Naive B cell (primary cell): ENCODE results near the gene GCG. TPM values are rescaled to one million over a fixed set of nuclear protein-coding genes. Genes with fewer than 3 reads are reported as not detected.

Experiments
- ATAC-seq, 2 donors: fragments of 150-1000 bp; cut with Tn5 transposase; 2 replicates each; pipeline ENCODE4 v1.10.0; 2021; ENCODE audit warnings: low read depth in 2 of 2, mild to moderate bottlenecking in 2 of 2, moderate library complexity in 2 of 2
- DNase-seq: peaks from one replicate; pipeline ENCODE4 v3.0.0; 2022
- H3K27ac Mint-ChIP-seq, 6 donors: one replicate each; pipeline ENCODE4 v1.8.0; 2020 to 2022; ENCODE audit warnings: mild to moderate bottlenecking in 6 of 6, mixed read lengths in 6 of 6, moderate library complexity in 5 of 6, inconsistent platforms in 2 of 6
- H3K27me3 Mint-ChIP-seq, 3 donors: one replicate each; pipeline ENCODE4 v1.8.0; 2021 to 2022; ENCODE audit warnings: mixed read lengths in 3 of 3, mild to moderate bottlenecking in 1 of 3
- H3K36me3 Mint-ChIP-seq, 2 donors: one replicate each; pipeline ENCODE4 v1.8.0; 2020 to 2022; ENCODE audit warnings: mixed read lengths in 2 of 2, inconsistent platforms in 1 of 2, mild to moderate bottlenecking in 1 of 2
- H3K4me1 Mint-ChIP-seq, 3 donors: one replicate each; pipeline ENCODE4 v1.8.0; 2020 to 2022; ENCODE audit warnings: mixed read lengths in 3 of 3, inconsistent platforms in 1 of 3, mild to moderate bottlenecking in 1 of 3, moderate library complexity in 1 of 3
- H3K4me3 Mint-ChIP-seq, 8 donors: one replicate each; pipeline ENCODE4 v1.8.0; 2020 to 2022; ENCODE audit warnings: mild to moderate bottlenecking in 8 of 8, mixed read lengths in 8 of 8, moderate library complexity in 8 of 8, inconsistent platforms in 2 of 8
- H3K9me3 Mint-ChIP-seq, 7 donors: one replicate each; pipeline ENCODE4 v1.8.0; 2020 to 2022; ENCODE audit warnings: mixed read lengths in 7 of 7, mild to moderate bottlenecking in 5 of 7, inconsistent platforms in 2 of 7, moderate library complexity in 1 of 7
- polyA plus RNA-seq, 6 donors: library from polyadenylated mRNA; unstranded; fragments of 300-500 nt; fragmentation: Illumina TruSeq; gene quantifications; one replicate each; pipeline ENCODE4 v1.2.3, GENCODE V29; 2021; ENCODE audit warnings: low read depth in 6 of 6

Gene GCG
- polyA plus RNA-seq, 6 donors from 2014 or later = not detected

DNA sequence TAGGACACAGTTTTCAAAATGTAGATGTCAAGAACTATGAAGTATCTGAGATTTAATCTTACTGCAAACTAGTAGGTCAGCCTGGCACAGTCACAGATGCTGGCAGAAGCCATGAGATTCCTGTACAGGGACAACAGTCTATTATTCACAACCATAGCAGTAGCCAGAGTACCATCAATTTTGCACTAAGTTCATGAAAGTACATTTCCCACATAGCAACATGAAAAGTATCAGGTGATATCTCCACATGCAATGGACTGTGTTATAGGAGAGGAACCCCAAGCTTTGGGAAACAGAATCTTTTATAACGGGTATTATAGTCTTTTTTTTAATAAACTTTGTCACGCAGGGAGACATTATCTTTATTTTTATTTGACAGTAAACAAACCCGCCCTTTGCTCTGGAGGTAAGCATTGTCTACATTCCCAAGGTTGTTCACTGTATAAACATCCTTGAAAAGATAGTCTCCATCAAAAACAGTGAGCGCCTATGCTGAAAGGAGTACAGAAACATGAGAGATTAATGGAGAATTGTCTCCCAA, 44.6 kb downstream of the GCG start:
- ATAC-seq = no peak
- Mint-ChIP-seq H3K36me3 (no peaks in the 10 kb centered on the region), H3K27me3 (peaks cover 9 to 22% (median 9%) of the 10 kb centered on the region in 3 donors), H3K27ac (peak overlapping the region in 1 of 6 donors; percentile 36), H3K4me3 (no peak overlapping the region), H3K4me1 (no peaks in the 10 kb centered on the region), H3K9me3 (no peaks in the 10 kb centered on the region)
- DNase-seq = no peak

- no peak for ATAC-seq
- DNase-seq = no peak
- Mint-ChIP-seq H3K27ac (no peak overlapping the region), H3K9me3 (no peaks in the 10 kb centered on the region), H3K4me3 (no peak overlapping the region), H3K4me1 (no peaks in the 10 kb centered on the region), H3K36me3 (no peaks in the 10 kb centered on the region), H3K27me3 (peaks cover 11 to 29% (median 14%) of the 10 kb centered on the region in 3 donors)
Measured at GRCh38 chr2:162106746-162107145, 45.3 kb downstream of the GCG start.

DNA sequence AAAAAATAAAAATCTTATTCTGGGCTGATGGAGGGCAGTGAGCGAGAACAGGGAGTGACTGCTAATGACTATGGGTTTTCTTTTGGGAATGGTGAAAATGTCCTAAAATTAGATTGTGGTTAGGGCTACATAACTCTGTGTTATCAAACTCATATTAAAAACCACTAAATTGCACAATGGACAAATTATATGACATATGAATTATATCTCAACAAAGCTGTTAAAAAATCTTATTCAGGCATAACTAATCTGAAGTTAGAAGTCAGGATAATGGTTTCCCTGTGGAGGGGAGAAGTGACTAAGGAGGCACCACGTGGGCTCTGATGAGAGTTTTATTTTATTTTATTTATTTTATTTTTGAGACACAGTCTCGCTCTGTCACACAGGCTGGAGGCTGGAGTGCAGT, 45.9 kb downstream of the GCG start:
- no peaks in the 10 kb centered on the region for H3K36me3 Mint-ChIP-seq
- DNase-seq (no peak), ATAC-seq (no peak)
- no peak overlapping the region for H3K4me3 Mint-ChIP-seq
- no peaks in the 10 kb centered on the region for H3K4me1 Mint-ChIP-seq
- no peaks in the 10 kb centered on the region for H3K9me3 Mint-ChIP-seq
- no peak overlapping the region for H3K27ac Mint-ChIP-seq
- peaks cover 8 to 31% (median 14%) of the 10 kb centered on the region in 3 donors for H3K27me3 Mint-ChIP-seq

- ATAC-seq (no peak), DNase-seq (no peak)
- no peaks in the 10 kb centered on the region for H3K9me3 Mint-ChIP-seq
- H3K27ac Mint-ChIP-seq = no peak overlapping the region
- no peaks in the 10 kb centered on the region for H3K4me1 Mint-ChIP-seq
- H3K36me3 Mint-ChIP-seq = no peaks in the 10 kb centered on the region
- no peak overlapping the region for H3K4me3 Mint-ChIP-seq
- peaks cover 3 to 33% (median 14%) of the 10 kb centered on the region in 3 donors for H3K27me3 Mint-ChIP-seq
Measured at GRCh38 chr2:162103443-162104009, 48.5 kb downstream of the GCG start.

GRCh38 chr2:162100579-162100978, 51.5 kb downstream of the GCG start:
- Mint-ChIP-seq H3K27ac (no peak overlapping the region), H3K36me3 (no peaks in the 10 kb centered on the region), H3K4me1 (no peaks in the 10 kb centered on the region), H3K27me3 (peaks cover 8 to 36% (median 22%) of the 10 kb centered on the region in 3 donors), H3K9me3 (no peaks in the 10 kb centered on the region), H3K4me3 (no peak overlapping the region)
- DNase-seq (no peak), ATAC-seq (no peak)

DNA sequence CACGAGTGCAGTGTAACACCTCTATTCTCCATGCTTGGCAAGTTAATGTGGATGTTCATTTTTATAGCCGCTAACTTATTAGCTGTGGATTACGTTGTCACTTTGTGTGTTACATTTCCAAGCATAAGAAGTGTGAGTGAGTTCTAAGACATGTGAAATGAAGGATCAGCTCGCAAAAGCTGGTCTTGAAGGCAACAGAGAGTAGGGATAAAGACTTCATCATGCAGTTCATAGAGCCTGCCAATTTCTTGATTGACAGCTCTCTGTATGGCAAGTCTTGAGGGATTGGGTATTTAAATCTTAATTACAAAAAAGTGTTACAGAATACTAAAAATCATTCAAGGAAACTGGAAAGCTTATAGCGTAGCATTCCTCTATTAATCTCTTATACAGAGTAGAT, 52.2 kb downstream of the GCG start:
- Mint-ChIP-seq H3K4me1 (no peaks in the 10 kb centered on the region), H3K9me3 (peaks cover 0 to 2% (median 0%) of the 10 kb centered on the region in 7 donors), H3K4me3 (no peak overlapping the region), H3K36me3 (no peaks in the 10 kb centered on the region), H3K27ac (no peak overlapping the region), H3K27me3 (peaks cover 8 to 36% (median 22%) of the 10 kb centered on the region in 3 donors)
- no peak for ATAC-seq
- no peak for DNase-seq

Other genes starting within 250 kb of the GCG start
- 1 to 10 TPM in 1 of 6 donors, under 1 TPM in 5; 0.05 to 1.3 (median 0.51) TPM for gene DPP4, start 78.0 kb downstream of the GCG start, polyA plus RNA-seq
- not detected for gene FAP, start 91.2 kb upstream of the GCG start, polyA plus RNA-seq
- 10 to 100 TPM; 12.3 to 47.9 (median 41.2) TPM for gene IFIH1, start 166.4 kb upstream of the GCG start, polyA plus RNA-seq
- gene GCA, start 191.9 kb upstream of the GCG start, polyA plus RNA-seq = 100 to 1,000 TPM in 1 of 6 donors, 10 to 100 TPM in 5; 57.9 to 106 (median 85.3) TPM